SK-N-MC (cell line): Measurements from ENCODE around the gene VSIR.

Source experiments
- DNase-seq: peaks from one replicate; pipeline ENCODE4 v3.0.0-alpha.2; 2011; ENCODE audit warnings: low read depth, low spot score
- H3K27ac ChIP-seq: fragments of 200-600 bp; sonication (generic); 2 replicates; pipeline ENCODE4 v1.5.1; 2016; ENCODE audit warnings: mixed run types
- H3K36me3 ChIP-seq: fragments of 200-600 bp; sonication (generic); 2 replicates; pipeline ENCODE4 v1.6.1; 2017; ENCODE audit warnings: antibody characterized with exemption, low read length, mixed read lengths; ENCODE audit not compliant: insufficient read depth
- H3K4me3 ChIP-seq: fragments of 200-600 bp; sonication (generic); 2 replicates; pipeline ENCODE4 v1.5.1; 2016
- H3K9ac ChIP-seq: fragments of 200-600 bp; sonication (generic); 2 replicates; pipeline ENCODE4 v1.8.0; 2017; ENCODE audit warnings: mixed run types, mixed read lengths; ENCODE audit not compliant: insufficient read length
- H3K9me3 ChIP-seq: fragments of 200-600 bp; sonication (generic); 2 replicates; pipeline ENCODE4 v1.6.1; 2017; ENCODE audit warnings: low read depth, mild to moderate bottlenecking, antibody characterized with exemption, low read length, moderate library complexity, mixed read lengths
- EZH2 ChIP-seq: fragments of 200-600 bp; sonication (generic); IDR thresholded peaks from one replicate; pipeline ENCODE4 v1.6.1; 2017; ENCODE audit warnings: antibody characterized with exemption
- FOXP2 ChIP-seq: optimal IDR thresholded peaks from 2 replicates; pipeline ENCODE3; 2011; ENCODE audit warnings: mild to moderate bottlenecking, moderate library complexity; ENCODE audit not compliant: insufficient read depth; ENCODE audit errors: extremely low read length, control extremely low read depth
- POLR2AphosphoS5 ChIP-seq: IDR thresholded peaks from 2 replicates; pipeline ENCODE4 v1.6.1; 2012; ENCODE audit warnings: mild to moderate bottlenecking, low read depth, low read length, borderline replicate concordance

Gene VSIR

GRCh38 chr10:71790749-71791440, 17.6 kb upstream of the VSIR start:
- no peak overlapping the region for H3K4me3 ChIP-seq
- H3K9me3 ChIP-seq: no peaks in the 10 kb centered on the region
- no peaks in the 10 kb centered on the region for H3K36me3 ChIP-seq
- H3K9ac ChIP-seq: no peak overlapping the region
- no peak overlapping the region for H3K27ac ChIP-seq
- TF ChIP-seq FOXP2: no peak
- DNase-seq: no peak

GRCh38 chr10:71789871-71790270, 16.6 kb upstream of the VSIR start:
- no peaks in the 10 kb centered on the region for H3K9me3 ChIP-seq
- no peak for TF ChIP-seq POLR2AphosphoS5
- TF ChIP-seq EZH2: no peak
- TF ChIP-seq FOXP2: no peak
- no peaks in the 10 kb centered on the region for H3K36me3 ChIP-seq
- DNase-seq: no peak
- H3K9ac ChIP-seq: no peak overlapping the region
- H3K27ac ChIP-seq: no peak overlapping the region
- no peak overlapping the region for H3K4me3 ChIP-seq

DNA sequence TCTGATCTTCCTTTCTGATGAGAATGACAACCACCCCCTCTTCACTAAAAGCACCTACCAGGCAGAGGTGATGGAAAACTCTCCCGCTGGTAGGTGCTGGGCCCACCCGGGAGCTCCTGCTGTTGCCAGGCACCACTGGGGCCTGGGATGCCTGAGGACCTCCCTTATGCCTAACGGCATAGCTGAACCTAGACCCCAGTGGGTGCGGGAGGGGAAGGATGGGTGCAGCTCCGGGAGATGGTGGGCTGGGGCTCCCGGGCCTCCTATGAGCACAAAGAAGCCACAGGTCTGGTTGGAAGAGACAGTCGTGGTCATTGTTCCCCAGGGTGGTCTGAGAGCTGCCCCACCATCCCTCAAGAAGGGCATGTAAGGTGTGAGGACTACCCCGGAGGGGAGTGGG, 15.6 kb upstream of the VSIR start:
- Histone ChIP-seq H3K4me3 (no peak overlapping the region), H3K9ac (no peak overlapping the region), H3K9me3 (no peaks in the 10 kb centered on the region), H3K27ac (no peak overlapping the region), H3K36me3 (no peaks in the 10 kb centered on the region)
- no peak for DNase-seq
- TF ChIP-seq FOXP2 (no peak), EZH2 (no peak), POLR2AphosphoS5 (no peak)

DNA sequence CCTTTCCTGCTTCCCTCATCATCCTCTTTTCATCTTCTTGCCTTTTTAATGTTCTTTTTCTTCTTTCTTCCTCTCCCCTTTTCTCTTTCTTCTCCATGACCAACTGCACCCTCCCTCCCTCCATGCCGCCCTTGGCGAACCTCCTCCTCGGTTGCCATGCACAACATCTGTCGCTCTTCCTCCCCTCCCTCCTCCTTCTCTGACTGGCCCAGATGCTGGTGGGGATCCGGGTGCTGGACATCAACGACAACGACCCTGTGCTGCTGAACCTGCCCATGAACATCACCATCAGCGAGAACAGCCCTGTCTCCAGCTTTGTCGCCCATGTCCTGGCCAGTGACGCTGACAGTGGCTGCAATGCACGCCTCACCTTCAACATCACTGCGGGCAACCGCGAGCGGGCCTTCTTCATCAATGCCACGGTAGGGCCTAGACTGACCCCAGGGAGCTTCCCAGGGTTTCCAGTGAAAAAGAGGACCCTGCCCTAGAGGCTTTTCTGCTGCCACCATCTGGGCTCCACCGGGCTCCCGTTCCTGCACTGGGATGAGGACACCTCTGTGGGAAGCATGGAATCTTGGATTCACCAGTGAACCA, 11.5 kb upstream of the VSIR start:
- DNase-seq: no peak
- Histone ChIP-seq H3K4me3 (no peak overlapping the region), H3K36me3 (no peaks in the 10 kb centered on the region), H3K27ac (no peak overlapping the region), H3K9me3 (no peaks in the 10 kb centered on the region), H3K9ac (no peak overlapping the region)
- TF ChIP-seq POLR2AphosphoS5: no peak
- no peak for TF ChIP-seq EZH2
- no peak for TF ChIP-seq FOXP2

DNA sequence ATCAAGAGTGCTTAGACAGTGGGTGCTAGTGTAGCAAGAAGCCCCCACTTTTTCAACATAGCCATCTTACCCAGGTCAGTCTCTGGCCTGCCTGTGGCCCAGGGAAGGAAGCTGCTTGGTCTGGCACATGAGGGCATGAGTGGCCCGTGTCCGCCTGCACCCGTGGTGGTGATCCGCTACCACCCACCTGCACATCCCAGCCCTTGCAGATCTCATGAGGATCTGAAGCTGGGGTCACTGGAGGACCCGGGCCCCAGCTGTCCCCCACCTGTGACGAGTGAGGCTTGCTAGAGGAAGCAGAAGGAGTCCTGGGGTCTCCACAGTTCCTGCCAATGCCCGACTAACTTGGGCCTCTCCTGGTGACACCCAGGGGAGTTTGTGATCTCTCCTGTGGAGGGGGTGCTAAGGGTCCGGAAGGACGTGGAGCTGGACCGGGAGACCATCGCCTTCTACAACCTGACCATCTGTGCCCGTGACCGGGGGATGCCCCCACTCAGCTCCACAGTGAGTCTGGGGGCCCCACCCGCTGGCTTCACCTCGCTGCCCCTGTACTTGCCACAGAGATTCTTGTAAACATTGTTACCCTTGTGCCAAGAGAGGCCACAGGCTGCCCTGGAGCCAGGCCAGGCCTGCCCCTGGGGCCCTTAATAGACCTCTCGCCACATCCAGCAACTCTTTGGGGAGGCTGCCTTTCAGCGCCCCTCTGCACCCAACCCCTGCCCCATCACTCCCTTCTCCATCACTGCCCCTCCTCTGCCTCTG, 10.8 kb upstream of the VSIR start:
- TF ChIP-seq EZH2: no peak
- TF ChIP-seq FOXP2: no peak
- no peak for TF ChIP-seq POLR2AphosphoS5
- no peak overlapping the region for H3K27ac ChIP-seq

DNA sequence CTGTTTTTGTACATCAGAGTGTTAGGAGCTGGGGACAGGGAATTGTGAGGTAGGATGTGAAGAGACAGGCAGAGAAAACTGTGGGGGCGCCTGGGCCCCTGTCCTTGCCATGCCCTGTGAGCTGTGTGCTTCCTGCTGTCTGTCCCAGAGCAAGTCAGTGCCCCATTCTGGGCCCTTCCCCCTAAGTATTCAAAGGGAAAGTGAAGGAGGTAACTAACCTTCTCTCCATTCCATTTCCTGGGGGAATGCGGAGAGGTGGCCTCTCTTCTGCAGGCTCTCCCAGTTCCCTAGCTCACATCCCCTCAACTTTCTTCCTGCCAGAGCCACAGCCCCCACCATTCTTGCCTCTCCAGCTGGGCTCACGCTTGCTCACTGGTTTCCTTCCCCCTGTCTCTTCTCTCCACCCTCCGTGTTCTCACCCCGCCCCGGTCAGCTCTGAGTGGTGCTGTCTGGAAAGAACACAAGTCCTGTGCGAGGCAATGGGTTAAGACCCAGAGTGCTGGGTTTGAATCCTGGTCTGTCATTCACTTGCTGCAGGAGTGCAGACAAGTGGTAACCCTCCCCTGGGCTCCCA, 9.7 kb upstream of the VSIR start:
- no peaks in the 10 kb centered on the region for H3K9me3 ChIP-seq
- H3K9ac ChIP-seq: no peak overlapping the region
- no peaks in the 10 kb centered on the region for H3K36me3 ChIP-seq
- H3K27ac ChIP-seq: no peak overlapping the region
- DNase-seq: no peak
- H3K4me3 ChIP-seq: no peak overlapping the region
- TF ChIP-seq POLR2AphosphoS5: no peak
- no peak for TF ChIP-seq FOXP2
- no peak for TF ChIP-seq EZH2

More for the DNA sequence above, 10.8 kb upstream of the VSIR start:
- DNase-seq: no peak
- Histone ChIP-seq H3K4me3 (no peak overlapping the region), H3K36me3 (no peaks in the 10 kb centered on the region), H3K9me3 (no peaks in the 10 kb centered on the region), H3K9ac (no peak overlapping the region)

DNA sequence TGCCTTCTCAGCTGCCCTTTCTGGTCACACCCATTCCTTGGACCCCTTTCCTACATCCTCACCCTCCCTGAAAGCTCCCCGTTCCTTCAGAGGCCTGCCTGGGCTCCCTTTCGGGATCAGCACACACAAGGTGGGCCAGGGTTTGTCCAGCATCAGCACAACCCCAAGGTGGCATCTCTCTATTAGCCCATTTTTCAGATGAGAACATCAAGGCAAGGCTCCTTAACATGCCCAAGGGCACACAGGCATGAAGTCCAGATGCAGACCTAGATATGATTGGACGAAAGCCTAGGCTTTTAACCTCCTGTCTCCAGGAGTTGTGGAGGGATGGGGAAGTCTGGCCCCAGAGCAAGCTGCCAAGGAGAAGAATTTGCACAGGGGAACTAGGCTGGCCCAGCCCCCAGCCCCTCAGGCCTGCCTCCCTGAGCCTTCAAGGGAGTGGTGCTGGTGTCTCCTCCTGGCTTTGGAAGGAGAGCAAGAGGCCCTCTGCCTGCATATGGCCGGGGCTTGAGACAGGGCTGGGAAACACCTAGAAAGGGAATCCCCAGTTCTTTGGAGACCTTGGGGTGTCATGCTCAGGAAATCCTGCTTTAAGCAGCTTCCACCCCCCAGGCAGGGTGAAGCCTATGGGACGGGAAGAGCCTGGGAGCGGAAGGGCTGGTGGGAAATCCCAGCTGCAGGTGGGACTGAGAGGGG, 9.0 kb upstream of the VSIR start:
- no peak overlapping the region for H3K9ac ChIP-seq
- TF ChIP-seq POLR2AphosphoS5 (no peak), EZH2 (no peak), FOXP2 (no peak)
- no peaks in the 10 kb centered on the region for H3K9me3 ChIP-seq
- H3K27ac ChIP-seq: no peak overlapping the region
- DNase-seq: no peak
- H3K4me3 ChIP-seq: no peak overlapping the region
- H3K36me3 ChIP-seq: no peaks in the 10 kb centered on the region

DNA sequence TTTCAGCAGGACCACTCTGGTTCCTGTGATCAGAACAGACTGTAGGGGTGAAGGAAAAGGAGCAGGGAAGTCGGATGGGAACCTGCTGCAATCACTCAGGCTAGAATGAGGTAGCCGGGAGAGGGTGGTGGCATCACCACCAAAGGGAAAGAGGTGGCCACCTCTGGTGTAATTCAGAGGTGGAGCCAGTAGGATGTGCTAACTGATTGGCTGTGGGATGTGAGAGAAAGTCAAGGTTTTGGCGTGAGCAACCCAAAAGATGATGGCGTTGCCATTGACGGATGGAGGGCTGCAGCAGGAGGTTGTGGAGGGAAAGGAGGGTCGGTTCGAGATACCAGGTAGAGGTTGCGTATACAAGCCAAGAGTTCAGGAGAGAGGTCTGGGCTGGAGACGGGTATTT, 7.4 kb upstream of the VSIR start:
- Histone ChIP-seq H3K27ac (no peak overlapping the region), H3K9me3 (no peaks in the 10 kb centered on the region), H3K36me3 (no peaks in the 10 kb centered on the region), H3K4me3 (no peak overlapping the region), H3K9ac (no peak overlapping the region)
- no peak for DNase-seq
- TF ChIP-seq POLR2AphosphoS5 (no peak), EZH2 (no peak), FOXP2 (no peak)
